Suppressor macrophage treated with lipopolysaccharide for 1 hour (primary cell): Measurements from ENCODE around the gene MYPOP.

Experiments
- DNase-seq, 3 donors: peaks; one replicate each; pipeline ENCODE4 v3.0.0-alpha.2; 2020 to 2022

MYPOP gene

DNA sequence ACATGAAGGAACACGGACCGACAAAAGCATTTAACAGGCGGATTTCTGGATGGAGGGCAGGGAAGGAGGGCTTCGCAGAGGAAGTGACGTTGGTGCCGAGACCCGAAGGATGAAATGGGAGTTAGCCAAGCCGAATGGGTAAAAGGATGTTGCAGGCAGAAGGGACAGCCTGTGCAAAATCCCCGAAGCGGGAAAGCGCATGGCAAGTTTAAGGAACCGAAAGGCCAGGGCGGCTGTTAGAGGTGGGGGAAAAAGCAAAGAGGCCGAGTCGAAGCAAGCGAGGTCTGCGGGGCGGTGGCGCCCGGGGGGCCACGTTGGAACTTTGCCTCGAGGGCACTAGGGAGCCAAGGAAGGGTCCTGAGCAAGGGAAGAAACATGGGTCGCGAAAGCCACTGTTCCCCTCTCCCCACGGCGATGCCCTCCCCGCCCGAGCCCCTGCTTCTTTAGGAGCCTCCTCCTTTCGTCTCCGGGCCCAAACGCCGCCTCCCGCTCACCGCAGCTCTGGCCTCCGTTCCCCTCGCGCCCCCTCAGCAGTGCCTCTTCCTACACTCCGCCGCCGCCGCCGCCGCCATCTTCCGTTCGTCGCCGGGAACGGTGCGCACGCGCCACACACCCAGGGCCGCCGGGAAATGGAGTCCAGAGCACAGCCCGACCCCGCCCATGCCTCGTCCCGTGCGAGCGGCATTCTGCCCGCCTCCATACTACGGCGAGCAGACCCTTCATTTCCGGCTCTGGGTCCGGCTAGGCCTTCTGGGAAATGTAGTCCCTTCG lies 39.7 kb downstream of the MYPOP start, which contains the start of gene SYMPK:
TSS of gene SYMPK (minus strand) at position 584 of the 771 bp plus-strand sequence. CDS start 8,652 bp downstream, outside the sequence.
- DNase-seq, result peak; percentile 99

- no peak for DNase-seq
Observed at GRCh38 chr19:45862271-45862563, 40.2 kb downstream of the MYPOP start.

DNA sequence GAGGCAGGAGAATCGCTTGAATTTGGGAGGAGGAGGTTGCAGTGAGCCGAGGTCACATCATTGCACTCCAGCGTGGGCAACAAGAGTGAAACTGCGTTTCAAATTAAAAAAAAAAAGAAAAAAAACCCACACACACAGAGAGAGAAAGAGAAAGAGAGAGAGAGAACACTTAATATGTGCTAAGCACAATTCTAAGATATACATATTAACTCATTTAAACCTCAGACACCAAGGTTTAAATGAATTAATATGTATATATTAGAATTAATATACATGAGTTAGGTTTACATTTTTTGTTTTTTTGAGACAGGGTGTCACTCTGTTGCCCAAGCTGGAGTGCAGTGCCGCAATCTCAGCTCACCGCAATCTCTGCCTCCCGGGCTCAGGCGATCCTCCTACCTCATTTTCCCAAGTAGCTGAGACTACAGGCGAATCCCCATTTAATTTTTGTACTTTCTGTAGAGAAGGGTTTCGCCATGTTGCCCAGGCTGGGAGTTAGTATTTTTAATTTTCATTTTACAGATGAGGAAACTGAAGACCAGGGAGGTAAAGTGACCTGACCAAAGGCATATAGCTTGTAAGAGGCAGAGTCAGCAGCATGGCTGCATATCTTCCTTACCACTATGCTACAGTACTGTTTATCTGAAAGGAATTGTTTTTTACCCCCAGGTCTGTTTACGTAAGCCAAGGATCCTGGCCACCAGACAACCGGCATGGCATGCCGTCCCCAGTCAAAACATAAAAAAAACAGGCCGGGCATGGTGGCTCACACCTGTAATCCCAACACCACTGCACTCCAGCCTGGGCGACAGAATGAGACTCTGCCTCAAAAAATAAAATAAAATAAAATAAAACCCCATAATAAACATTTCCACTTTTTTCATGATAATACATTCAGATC lies 41.8 kb downstream of the MYPOP start:
- DNase-seq, result no peak

DNA sequence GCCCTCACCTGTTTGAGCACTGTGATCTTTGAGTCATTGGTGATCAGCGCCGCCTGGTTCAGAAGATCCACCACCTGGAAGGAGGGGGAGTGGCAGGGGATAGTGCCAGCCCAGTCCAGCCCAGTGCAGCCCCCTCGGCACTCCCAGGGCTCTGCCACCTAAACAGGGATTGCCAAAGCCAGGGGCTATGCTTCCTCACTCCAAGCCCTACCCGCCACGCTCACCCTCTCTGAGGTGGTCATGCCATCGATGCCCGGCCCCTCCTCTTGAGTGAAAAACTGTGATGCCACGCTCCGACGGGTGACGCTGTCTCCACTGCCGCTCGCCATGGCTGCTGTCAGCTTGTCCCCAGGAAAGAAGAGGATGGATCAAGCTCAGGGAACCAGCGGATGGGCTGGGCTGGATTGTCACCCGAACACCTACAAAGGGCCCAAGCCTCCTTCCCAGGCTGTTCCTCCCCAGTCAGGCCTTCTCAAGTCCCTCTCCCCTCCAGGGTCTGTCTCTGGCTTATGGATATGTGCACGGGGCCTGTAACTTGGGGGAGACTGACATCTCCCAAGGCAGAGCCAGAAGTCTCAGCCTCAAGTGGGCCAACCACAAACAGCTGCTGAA lies 48.1 kb downstream of the MYPOP start:
- no peak for DNase-seq

GRCh38 chr19:45852983-45853382 lies 49.4 kb downstream of the MYPOP start:
- no peak for DNase-seq

- no peak for DNase-seq
Observed at GRCh38 chr19:45852145-45852750, 50.2 kb downstream of the MYPOP start.

- DNase-seq, result peak in 1 of 3 donors; percentile 9
Observed at GRCh38 chr19:45848922-45849321, 53.5 kb downstream of the MYPOP start.

DNA sequence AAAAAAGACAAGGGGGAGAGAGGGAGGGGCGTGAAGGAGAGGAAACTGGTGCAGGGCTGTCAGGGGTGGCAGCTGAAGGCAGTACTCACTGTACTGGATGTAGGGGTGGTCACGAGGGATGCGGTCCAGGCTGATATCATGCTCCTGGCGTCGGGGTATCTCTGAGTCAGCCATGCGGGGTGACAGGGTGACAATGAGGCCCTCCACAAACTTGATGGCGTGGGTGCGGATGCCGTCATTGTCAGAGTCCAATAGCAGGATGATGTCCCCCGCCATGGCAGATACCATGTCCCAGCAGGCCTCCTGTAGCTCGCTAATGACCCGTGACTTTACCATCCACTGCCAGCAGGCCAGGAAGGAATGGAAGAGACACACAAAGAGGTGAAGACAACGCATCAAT lies 54.8 kb downstream of the MYPOP start:
- no peak for DNase-seq

- DNase-seq, result no peak
Observed at GRCh38 chr19:45842198-45842597, 60.2 kb downstream of the MYPOP start.
